Measurements from ENCODE around the gene SRP54. TPM values are rescaled to one million over a fixed set of nuclear protein-coding genes. Genes with fewer than 3 reads are reported as not detected.

The SRP54 gene
- total and polyA plus RNA-seq, 2 of the 13 experiments (the other 11 are each of a cell fraction or from before 2014, with no cell fraction given) = 42.2 to 207 TPM

DNA sequence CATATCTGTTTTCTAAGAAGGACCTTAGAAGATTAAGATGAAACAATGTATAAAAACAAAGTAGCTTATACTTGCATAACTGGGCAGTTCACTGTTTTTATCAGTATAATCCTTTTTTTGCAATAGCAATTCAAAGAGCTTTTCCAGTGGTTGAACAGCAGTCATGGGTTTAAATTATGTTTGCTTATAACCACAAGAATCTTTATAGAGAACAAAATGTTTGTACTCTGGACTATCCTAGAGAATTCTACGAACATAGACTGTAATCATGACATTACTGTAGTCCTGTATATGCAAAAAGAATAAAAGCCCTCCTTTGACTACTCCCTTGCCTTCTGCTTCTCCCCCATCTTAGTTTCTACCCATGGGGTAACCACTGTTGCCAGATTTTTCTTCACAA, 69.0 kb downstream of the SRP54 start:
- peaks cover 7 to 21% of the 10 kb centered on the region in 2 experiments; a peak in 4 of 5 replicates for H3K36me3 ChIP-seq (replicated peaks in 1 of 2; ENCODE audit: control insufficient read depth in 1 of 2, insufficient read depth in 2 of 2, low read length in 2 of 2)
- intact Hi-C loops (cut with micrococcal nuclease; ENCODE audit: unreplicated experiment) = no loop called here
- ChIA-PET POLR2A (interaction anchor here (2.4 kb wide), 1 partner anchor 70 kb away, joined by 13 read pairs; the partner anchor contains the start of gene SRP54), CTCF (ENCODE audit: low intra/inter-chr PET ratio, low total read pairs) (no interaction called here)
- no peak overlapping the region for H3K4me3 ChIP-seq (replicated peaks in 1 of 3; ENCODE audit: insufficient read depth in 1 of 3, low read depth in 2 of 3, low read length in 3 of 3)
- no peak overlapping the region for H2AFZ ChIP-seq (ENCODE audit: low read length)
- H3K27ac ChIP-seq (ENCODE audit: extremely low read length, insufficient read depth, low read length) = no peak overlapping the region
- 52% methylated on average over 1 of the region's 1 CpG for WGBS (ENCODE audit: low lambda C conversion rate)
- DNase-seq (ENCODE audit: low spot score) (peak; percentile 89), FAIRE-seq (peak; percentile 8), ATAC-seq (peak; percentile 54)
- H3K9me3 ChIP-seq (ENCODE audit: low read length) = no peaks in the 10 kb centered on the region
- in situ Hi-C loops (cut with HindIII; ENCODE audit: extremely low pct_ligation_motif_present, low pct_unique_long_range_greater_than_20kb) = no loop called here
- BruUV-seq (replicated peaks) = no TSS peak
- H3K9ac ChIP-seq (ENCODE audit: insufficient read depth, low read depth, low read length) = no peak overlapping the region
- H3K27me3 ChIP-seq (ENCODE audit: control insufficient read depth in 1 of 2, insufficient read depth in 2 of 2, low read length in 2 of 2) = no peaks in the 10 kb centered on the region; a peak in 1 of 5 replicates
- H3K4me2 ChIP-seq (ENCODE audit: low read depth, low read length) = no peak overlapping the region
- no peaks in the 10 kb centered on the region for H4K20me1 ChIP-seq (ENCODE audit: insufficient read depth, low read length)
- H3K4me1 ChIP-seq (ENCODE audit: insufficient read depth, low read length) = peaks cover 52% of the 10 kb centered on the region
- peaks cover 11% of the 10 kb centered on the region for H3K79me2 ChIP-seq (ENCODE audit: insufficient read depth, low read length)
- TF ChIP-seq PHB2 (IDR thresholded peaks at IDR 0.05; ENCODE audit: partially characterized antibody) = no peak
- TF ChIP-seq, protein P1, sequence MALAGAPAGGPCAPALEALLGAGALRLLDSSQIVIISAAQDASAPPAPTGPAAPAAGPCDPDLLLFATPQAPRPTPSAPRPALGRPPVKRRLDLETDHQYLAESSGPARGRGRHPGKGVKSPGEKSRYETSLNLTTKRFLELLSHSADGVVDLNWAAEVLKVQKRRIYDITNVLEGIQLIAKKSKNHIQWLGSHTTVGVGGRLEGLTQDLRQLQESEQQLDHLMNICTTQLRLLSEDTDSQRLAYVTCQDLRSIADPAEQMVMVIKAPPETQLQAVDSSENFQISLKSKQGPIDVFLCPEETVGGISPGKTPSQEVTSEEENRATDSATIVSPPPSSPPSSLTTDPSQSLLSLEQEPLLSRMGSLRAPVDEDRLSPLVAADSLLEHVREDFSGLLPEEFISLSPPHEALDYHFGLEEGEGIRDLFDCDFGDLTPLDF (CRISPR knock-in tag; IDR thresholded peaks at IDR 0.05) = 0 out of 2 replicates have a peak, but pooled peaks have one; percentile 26
- no peak for TF ChIP-seq SOX13 (IDR thresholded peaks at IDR 0.05)
- TF ChIP-seq SOX13 (CRISPR knock-in tag; conservative IDR thresholded peaks at IDR 0.05 in 1 of 2, IDR thresholded peaks at IDR 0.05 in 1 of 2) = peak in 1 of 2 experiments; percentile 64; a peak in 1 of 4 replicates
- TF ChIP-seq, protein P2, sequence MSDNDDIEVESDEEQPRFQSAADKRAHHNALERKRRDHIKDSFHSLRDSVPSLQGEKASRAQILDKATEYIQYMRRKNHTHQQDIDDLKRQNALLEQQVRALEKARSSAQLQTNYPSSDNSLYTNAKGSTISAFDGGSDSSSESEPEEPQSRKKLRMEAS (IDR thresholded peaks at IDR 0.05) = no peak
- TF ChIP-seq ZFYVE20 (CRISPR knock-in tag; IDR thresholded peaks at IDR 0.05; ENCODE audit: borderline replicate concordance, low read depth) = no peak
- 0 out of 2 replicates have a peak, but pooled peaks have one; percentile 19 for TF ChIP-seq HNF4A (CRISPR knock-in tag; IDR thresholded peaks at IDR 0.05)
- TF ChIP-seq YEATS4 (CRISPR knock-in tag; IDR thresholded peaks at IDR 0.05; ENCODE audit: borderline replicate concordance) = no peak
- TF ChIP-seq, protein P3, sequence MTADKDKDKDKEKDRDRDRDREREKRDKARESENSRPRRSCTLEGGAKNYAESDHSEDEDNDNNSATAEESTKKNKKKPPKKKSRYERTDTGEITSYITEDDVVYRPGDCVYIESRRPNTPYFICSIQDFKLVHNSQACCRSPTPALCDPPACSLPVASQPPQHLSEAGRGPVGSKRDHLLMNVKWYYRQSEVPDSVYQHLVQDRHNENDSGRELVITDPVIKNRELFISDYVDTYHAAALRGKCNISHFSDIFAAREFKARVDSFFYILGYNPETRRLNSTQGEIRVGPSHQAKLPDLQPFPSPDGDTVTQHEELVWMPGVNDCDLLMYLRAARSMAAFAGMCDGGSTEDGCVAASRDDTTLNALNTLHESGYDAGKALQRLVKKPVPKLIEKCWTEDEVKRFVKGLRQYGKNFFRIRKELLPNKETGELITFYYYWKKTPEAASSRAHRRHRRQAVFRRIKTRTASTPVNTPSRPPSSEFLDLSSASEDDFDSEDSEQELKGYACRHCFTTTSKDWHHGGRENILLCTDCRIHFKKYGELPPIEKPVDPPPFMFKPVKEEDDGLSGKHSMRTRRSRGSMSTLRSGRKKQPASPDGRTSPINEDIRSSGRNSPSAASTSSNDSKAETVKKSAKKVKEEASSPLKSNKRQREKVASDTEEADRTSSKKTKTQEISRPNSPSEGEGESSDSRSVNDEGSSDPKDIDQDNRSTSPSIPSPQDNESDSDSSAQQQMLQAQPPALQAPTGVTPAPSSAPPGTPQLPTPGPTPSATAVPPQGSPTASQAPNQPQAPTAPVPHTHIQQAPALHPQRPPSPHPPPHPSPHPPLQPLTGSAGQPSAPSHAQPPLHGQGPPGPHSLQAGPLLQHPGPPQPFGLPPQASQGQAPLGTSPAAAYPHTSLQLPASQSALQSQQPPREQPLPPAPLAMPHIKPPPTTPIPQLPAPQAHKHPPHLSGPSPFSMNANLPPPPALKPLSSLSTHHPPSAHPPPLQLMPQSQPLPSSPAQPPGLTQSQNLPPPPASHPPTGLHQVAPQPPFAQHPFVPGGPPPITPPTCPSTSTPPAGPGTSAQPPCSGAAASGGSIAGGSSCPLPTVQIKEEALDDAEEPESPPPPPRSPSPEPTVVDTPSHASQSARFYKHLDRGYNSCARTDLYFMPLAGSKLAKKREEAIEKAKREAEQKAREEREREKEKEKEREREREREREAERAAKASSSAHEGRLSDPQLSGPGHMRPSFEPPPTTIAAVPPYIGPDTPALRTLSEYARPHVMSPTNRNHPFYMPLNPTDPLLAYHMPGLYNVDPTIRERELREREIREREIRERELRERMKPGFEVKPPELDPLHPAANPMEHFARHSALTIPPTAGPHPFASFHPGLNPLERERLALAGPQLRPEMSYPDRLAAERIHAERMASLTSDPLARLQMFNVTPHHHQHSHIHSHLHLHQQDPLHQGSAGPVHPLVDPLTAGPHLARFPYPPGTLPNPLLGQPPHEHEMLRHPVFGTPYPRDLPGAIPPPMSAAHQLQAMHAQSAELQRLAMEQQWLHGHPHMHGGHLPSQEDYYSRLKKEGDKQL (CRISPR knock-in tag; IDR thresholded peaks at IDR 0.05; ENCODE audit: low read depth) = peak; percentile 64; the same call in 1 of the 2 replicates
- TF ChIP-seq, protein P4, sequence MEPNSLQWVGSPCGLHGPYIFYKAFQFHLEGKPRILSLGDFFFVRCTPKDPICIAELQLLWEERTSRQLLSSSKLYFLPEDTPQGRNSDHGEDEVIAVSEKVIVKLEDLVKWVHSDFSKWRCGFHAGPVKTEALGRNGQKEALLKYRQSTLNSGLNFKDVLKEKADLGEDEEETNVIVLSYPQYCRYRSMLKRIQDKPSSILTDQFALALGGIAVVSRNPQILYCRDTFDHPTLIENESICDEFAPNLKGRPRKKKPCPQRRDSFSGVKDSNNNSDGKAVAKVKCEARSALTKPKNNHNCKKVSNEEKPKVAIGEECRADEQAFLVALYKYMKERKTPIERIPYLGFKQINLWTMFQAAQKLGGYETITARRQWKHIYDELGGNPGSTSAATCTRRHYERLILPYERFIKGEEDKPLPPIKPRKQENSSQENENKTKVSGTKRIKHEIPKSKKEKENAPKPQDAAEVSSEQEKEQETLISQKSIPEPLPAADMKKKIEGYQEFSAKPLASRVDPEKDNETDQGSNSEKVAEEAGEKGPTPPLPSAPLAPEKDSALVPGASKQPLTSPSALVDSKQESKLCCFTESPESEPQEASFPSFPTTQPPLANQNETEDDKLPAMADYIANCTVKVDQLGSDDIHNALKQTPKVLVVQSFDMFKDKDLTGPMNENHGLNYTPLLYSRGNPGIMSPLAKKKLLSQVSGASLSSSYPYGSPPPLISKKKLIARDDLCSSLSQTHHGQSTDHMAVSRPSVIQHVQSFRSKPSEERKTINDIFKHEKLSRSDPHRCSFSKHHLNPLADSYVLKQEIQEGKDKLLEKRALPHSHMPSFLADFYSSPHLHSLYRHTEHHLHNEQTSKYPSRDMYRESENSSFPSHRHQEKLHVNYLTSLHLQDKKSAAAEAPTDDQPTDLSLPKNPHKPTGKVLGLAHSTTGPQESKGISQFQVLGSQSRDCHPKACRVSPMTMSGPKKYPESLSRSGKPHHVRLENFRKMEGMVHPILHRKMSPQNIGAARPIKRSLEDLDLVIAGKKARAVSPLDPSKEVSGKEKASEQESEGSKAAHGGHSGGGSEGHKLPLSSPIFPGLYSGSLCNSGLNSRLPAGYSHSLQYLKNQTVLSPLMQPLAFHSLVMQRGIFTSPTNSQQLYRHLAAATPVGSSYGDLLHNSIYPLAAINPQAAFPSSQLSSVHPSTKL (CRISPR knock-in tag; IDR thresholded peaks at IDR 0.05) = 0 out of 2 replicates have a peak, but pooled peaks have one; percentile 4
- no peak for TF ChIP-seq JUN (CRISPR knock-in tag; IDR thresholded peaks at IDR 0.05)
